ENCODE measurements around the gene SPPL2B. TPM values are rescaled to one million over a fixed set of nuclear protein-coding genes. Genes with fewer than 3 reads are reported as not detected.

Gene SPPL2B
- total RNA-seq, 3 donors from 2014 or later (not counting 1 experiment from before 2014, with no cell fraction given) = 63.2 to 83.8 (median 79.7) TPM

DNA sequence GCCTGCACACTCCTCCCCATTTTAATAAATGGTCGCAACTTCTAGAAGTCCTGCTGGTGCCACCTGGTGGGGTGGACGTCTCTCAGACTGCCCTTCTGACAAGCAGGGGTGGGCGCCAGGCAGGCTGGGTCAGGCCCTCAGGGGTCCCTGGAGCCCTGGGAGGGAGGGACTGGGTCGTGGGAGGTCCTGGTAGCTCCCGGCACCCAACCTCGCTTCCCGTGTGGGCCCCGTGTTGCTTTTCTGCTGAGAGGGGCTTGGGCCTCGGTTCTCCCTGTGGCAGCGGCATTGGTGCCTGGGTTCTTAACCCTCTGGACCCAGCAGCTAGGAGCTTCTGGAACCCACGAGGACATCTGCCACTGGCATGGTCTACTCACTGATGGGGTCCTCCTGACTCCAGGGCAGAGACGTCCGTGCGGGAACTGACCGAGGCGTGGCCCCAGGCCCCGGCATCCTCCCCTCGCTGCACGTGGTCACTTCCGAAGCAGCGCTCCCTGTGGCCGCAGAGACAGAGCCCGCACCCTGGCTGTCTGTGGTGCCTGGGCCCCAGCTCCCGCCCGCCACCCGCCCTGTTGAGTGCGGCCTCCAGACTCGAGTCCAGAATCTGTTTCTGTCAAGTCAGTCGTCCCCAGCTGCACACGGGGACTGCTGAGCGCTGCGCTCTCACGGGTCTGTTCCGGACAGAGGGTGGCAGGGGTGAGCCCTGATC is 25.6 kb downstream of the SPPL2B start:
- intact Hi-C loops (cut with micrococcal nuclease) = no loop called here
- peaks cover 0 to 2% of the 10 kb centered on the region in 2 donors for H3K9me3 Mint-ChIP-seq
- TF ChIP-seq, protein P1, sequence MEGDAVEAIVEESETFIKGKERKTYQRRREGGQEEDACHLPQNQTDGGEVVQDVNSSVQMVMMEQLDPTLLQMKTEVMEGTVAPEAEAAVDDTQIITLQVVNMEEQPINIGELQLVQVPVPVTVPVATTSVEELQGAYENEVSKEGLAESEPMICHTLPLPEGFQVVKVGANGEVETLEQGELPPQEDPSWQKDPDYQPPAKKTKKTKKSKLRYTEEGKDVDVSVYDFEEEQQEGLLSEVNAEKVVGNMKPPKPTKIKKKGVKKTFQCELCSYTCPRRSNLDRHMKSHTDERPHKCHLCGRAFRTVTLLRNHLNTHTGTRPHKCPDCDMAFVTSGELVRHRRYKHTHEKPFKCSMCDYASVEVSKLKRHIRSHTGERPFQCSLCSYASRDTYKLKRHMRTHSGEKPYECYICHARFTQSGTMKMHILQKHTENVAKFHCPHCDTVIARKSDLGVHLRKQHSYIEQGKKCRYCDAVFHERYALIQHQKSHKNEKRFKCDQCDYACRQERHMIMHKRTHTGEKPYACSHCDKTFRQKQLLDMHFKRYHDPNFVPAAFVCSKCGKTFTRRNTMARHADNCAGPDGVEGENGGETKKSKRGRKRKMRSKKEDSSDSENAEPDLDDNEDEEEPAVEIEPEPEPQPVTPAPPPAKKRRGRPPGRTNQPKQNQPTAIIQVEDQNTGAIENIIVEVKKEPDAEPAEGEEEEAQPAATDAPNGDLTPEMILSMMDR (IDR thresholded peaks at IDR 0.05) = no peak

DNA sequence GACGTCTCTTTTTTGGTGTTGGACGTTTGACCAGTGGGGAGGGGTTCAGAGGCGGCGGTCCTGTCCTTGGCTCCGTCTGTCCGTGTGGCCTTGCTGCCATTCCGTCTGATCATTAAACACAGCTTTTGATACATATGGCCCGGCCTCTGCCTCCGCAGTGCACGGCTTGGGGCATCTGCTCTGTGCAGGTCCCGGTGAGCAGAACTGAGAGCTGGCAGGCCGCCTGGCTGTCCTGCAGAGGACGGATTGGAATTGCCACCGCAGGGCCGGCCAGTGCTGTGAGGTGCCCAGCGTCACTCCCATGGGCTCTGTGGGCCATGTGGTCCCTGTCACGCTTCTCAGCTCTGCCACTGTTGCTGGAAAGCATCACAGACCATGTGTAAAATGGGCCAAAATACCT is 26.2 kb downstream of the SPPL2B start:
- H3K4me1 Mint-ChIP-seq = no peaks in the 10 kb centered on the region
- DNase-seq (no peak), ATAC-seq (no peak)
- no peak overlapping the region for H3K27ac Mint-ChIP-seq
- WGBS (ENCODE audit: insufficient coverage) = 96% methylated on average over 17 of the region's 17 CpGs
- Histone ChIP-seq H3K4me3 (ENCODE audit: low read length) (no peak overlapping the region), H3K9me3 (ENCODE audit: control insufficient read depth, insufficient read depth, low read length) (no peaks in the 10 kb centered on the region), H3K27ac (ENCODE audit: low read length) (no peak overlapping the region), H3K27me3 (ENCODE audit: control insufficient read depth, insufficient read depth, low read length) (peaks cover 3% of the 10 kb centered on the region), H3K36me3 (ENCODE audit: control insufficient read depth, insufficient read depth, low read length) (peaks cover 8% of the 10 kb centered on the region), H3K4me1 (ENCODE audit: control insufficient read depth, insufficient read depth, low read length) (no peaks in the 10 kb centered on the region)
- H3K36me3 Mint-ChIP-seq = no peaks in the 10 kb centered on the region
- H3K27me3 Mint-ChIP-seq (ENCODE audit: low read depth in 2 of 2) = peaks cover 0 to 4% of the 10 kb centered on the region in 2 donors
- TF ChIP-seq, protein P1 (IDR thresholded peaks at IDR 0.05) = no peak
- H3K9me3 Mint-ChIP-seq = peaks cover 0 to 2% of the 10 kb centered on the region in 2 donors
- intact Hi-C loops (cut with micrococcal nuclease) = no loop called here
- no peak overlapping the region for H3K4me3 Mint-ChIP-seq

More for the DNA sequence above, 25.6 kb downstream of the SPPL2B start:
- Mint-ChIP-seq H3K36me3 (no peaks in the 10 kb centered on the region), H3K4me1 (no peaks in the 10 kb centered on the region), H3K4me3 (no peak overlapping the region), H3K27ac (no peak overlapping the region), H3K27me3 (ENCODE audit: low read depth in 2 of 2) (peaks cover 0 to 2% of the 10 kb centered on the region in 2 donors)
- Histone ChIP-seq H3K36me3 (ENCODE audit: control insufficient read depth, insufficient read depth, low read length) (peaks cover 8% of the 10 kb centered on the region), H3K4me1 (ENCODE audit: control insufficient read depth, insufficient read depth, low read length) (no peaks in the 10 kb centered on the region), H3K27me3 (ENCODE audit: control insufficient read depth, insufficient read depth, low read length) (no peaks in the 10 kb centered on the region), H3K4me3 (ENCODE audit: low read length) (no peak overlapping the region), H3K27ac (ENCODE audit: low read length) (no peak overlapping the region), H3K9me3 (ENCODE audit: control insufficient read depth, insufficient read depth, low read length) (no peaks in the 10 kb centered on the region)
- no peak for DNase-seq
- 95% methylated on average over 34 of the region's 34 CpGs for WGBS (ENCODE audit: insufficient coverage)
- no peak for ATAC-seq

DNA sequence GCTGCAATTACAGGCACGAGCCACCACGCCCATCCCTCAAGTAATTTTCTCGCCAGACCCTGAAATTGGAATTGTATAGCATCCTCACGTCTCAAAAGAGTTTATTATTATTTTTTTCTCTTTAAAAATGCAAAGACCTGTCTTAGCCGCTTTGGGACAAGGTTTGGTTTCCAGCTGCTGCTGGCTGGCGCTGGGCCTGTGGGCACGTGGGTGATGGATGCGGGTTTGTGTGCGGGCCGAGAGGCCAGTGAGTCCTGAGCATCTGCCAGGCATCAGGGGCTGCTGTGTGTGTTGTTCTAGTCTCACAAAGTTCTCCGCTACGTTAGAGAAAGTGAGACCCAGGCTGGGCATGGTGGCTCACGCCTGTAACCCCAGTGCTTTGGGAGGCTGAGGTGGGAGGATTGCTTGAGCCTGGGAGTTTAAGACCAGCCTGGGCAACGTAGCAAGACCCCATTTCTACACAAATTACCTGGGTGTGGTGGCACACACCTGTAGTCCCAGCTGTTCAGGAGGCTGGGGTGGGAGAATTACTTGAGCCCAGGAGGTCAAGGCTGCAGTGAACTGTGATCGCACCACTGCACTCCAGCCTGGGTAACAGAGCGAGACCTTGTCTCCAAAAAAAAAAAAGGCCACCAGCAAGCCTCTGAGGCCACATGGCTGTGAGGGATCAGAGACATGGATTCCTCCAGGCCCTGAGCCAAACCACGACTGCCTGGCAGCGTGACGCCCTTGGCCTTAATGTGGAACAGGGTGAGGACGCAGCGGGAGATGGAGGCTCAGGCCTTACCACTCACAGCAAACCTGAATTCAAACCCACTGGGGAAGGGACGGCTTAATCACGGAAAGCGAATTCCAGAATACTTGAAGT is 26.9 kb downstream of the SPPL2B start:
- Mint-ChIP-seq H3K9me3 (peaks cover 0 to 2% of the 10 kb centered on the region in 2 donors), H3K27ac (no peak overlapping the region), H3K36me3 (no peaks in the 10 kb centered on the region), H3K27me3 (ENCODE audit: low read depth in 2 of 2) (peaks cover 2 to 5% of the 10 kb centered on the region in 2 donors), H3K4me1 (peaks cover 0 to 2% of the 10 kb centered on the region in 2 donors), H3K4me3 (no peak overlapping the region)
- Histone ChIP-seq H3K4me3 (ENCODE audit: low read length) (no peak overlapping the region), H3K4me1 (ENCODE audit: control insufficient read depth, insufficient read depth, low read length) (no peaks in the 10 kb centered on the region), H3K27me3 (ENCODE audit: control insufficient read depth, insufficient read depth, low read length) (peaks cover 5% of the 10 kb centered on the region), H3K36me3 (ENCODE audit: control insufficient read depth, insufficient read depth, low read length) (peaks cover 5% of the 10 kb centered on the region), H3K27ac (ENCODE audit: low read length) (no peak overlapping the region), H3K9me3 (ENCODE audit: control insufficient read depth, insufficient read depth, low read length) (no peaks in the 10 kb centered on the region)
- 91% methylated on average over 23 of the region's 24 CpGs for WGBS (ENCODE audit: insufficient coverage)
- TF ChIP-seq, protein P1 (IDR thresholded peaks at IDR 0.05) = no peak
- ATAC-seq = no peak
- intact Hi-C loops (cut with micrococcal nuclease) = no loop called here
- DNase-seq = no peak

Measured in natural killer cell (primary cell).